H1 (cell line): ENCODE measurements around the gene RBM19. TPM values are rescaled to one million over a fixed set of nuclear protein-coding genes. Genes with fewer than 3 reads are reported as not detected.

Source experiments
- CTCF ChIA-PET: fragments of 300-600 bp; sonication (Branson Sonifier 250); formaldehyde crosslinking; loops from one replicate; lab custom pipeline; 2021; ENCODE audit not compliant: partially characterized antibody; lab: Charles Lee
- POLR2A ChIA-PET: fragments of 300-600 bp; sonication (Branson Sonifier 250); formaldehyde crosslinking; loops from one replicate; lab custom pipeline; 2021; ENCODE audit warnings: inconsistent platforms; ENCODE audit not compliant: partially characterized antibody; lab: Charles Lee
- DNase-seq, 2 experiments: peaks; one replicate each; pipeline versions ENCODE4 v3.0.0 to v3.0.0-alpha.2; 2010 to 2022; ENCODE audit warnings: low spot score in 2 of 2, low read depth in 1 of 2, mixed read lengths in 1 of 2
- FAIRE-seq: peaks from 2 replicates; lab custom pipeline; 2011; peaks lifted over from hg19 to GRCh38; lab: Jason Lieb, UNC
- H2AFZ ChIP-seq: 2 replicates; pipeline ENCODE4 v1.8.1; 2012; ENCODE audit warnings: low read length, inconsistent platforms
- H2AK5ac ChIP-seq: 2 replicates; pipeline ENCODE4 v1.6.1; 2013; ENCODE audit warnings: low read depth, low read length
- H2BK120ac ChIP-seq: replicated peaks from 2 replicates; pipeline ENCODE3; 2013; ENCODE audit warnings: low read depth, low read length, inconsistent platforms
- H2BK12ac ChIP-seq: 2 replicates; pipeline ENCODE4 v1.6.1; 2013; ENCODE audit warnings: low read depth, low read length
- H2BK15ac ChIP-seq: 2 replicates; pipeline ENCODE4 v1.6.1; 2013; ENCODE audit warnings: low read length
- H2BK20ac ChIP-seq: 2 replicates; pipeline ENCODE4 v1.6.1; 2013; ENCODE audit warnings: low read length
- H2BK5ac ChIP-seq: 2 replicates; pipeline ENCODE4 v1.6.1; 2013; ENCODE audit warnings: low read depth, low read length
- H3K14ac ChIP-seq: 2 replicates; pipeline ENCODE4 v1.6.1; 2013; ENCODE audit warnings: inconsistent platforms; ENCODE audit not compliant: insufficient read length
- H3K18ac ChIP-seq: 2 replicates; pipeline ENCODE4 v1.6.1; 2013; ENCODE audit warnings: low read length; ENCODE audit errors: extremely low read depth
- H3K23ac ChIP-seq: 2 replicates; pipeline ENCODE4 v1.6.1; 2013; ENCODE audit warnings: inconsistent platforms; ENCODE audit not compliant: insufficient read length
- H3K23me2 ChIP-seq: 2 replicates; pipeline ENCODE4 v1.6.1; 2013; ENCODE audit warnings: low read depth, low read length
- H3K27ac ChIP-seq: 2 replicates; pipeline ENCODE4 v1.6.1; 2011; ENCODE audit warnings: low read depth, low read length, inconsistent platforms
- H3K27me3 ChIP-seq, 4 experiments: replicated peaks in 1 of 4; 1 replicate in 1 of 4; 2 replicates in 3 of 4; pipeline versions ENCODE4 v1.6.1 to v1.8.1; 2011 to 2013; ENCODE audit warnings: low read length in 3 of 4, mild to moderate bottlenecking in 3 of 4, inconsistent platforms in 2 of 4, mixed read lengths in 2 of 4, moderate library complexity in 1 of 4; ENCODE audit not compliant: control insufficient read depth in 3 of 4, insufficient read depth in 3 of 4; ENCODE audit errors: extremely low read depth in 1 of 4
- H3K36me3 ChIP-seq, 4 experiments: 2 replicates each; pipeline versions ENCODE4 v1.6.1 to v1.8.1; 2011 to 2013; ENCODE audit warnings: mild to moderate bottlenecking in 4 of 4, low read length in 3 of 4, moderate library complexity in 2 of 4, control low read depth in 1 of 4, inconsistent platforms in 1 of 4; ENCODE audit not compliant: insufficient read depth in 4 of 4, control insufficient read depth in 2 of 4
- H3K4ac ChIP-seq: replicated peaks from 2 replicates; pipeline ENCODE3; 2013; ENCODE audit warnings: low read length, low read depth, mixed read lengths, inconsistent platforms; ENCODE audit not compliant: insufficient read length
- H3K4me1 ChIP-seq, 4 experiments: replicated peaks in 1 of 4; 1 replicate in 1 of 4; 2 replicates in 3 of 4; pipeline versions ENCODE4 v1.6.1 to v1.8.1; 2011 to 2013; ENCODE audit warnings: low read length in 3 of 4, inconsistent platforms in 2 of 4, mixed read lengths in 1 of 4; ENCODE audit not compliant: insufficient read depth in 4 of 4, control insufficient read depth in 3 of 4
- H3K4me2 ChIP-seq, 2 experiments: 2 replicates each; pipeline versions ENCODE4 v1.6.1 to v1.8.1; 2011 to 2013; ENCODE audit warnings: low read depth in 2 of 2, low read length in 2 of 2, control low read depth in 1 of 2, inconsistent platforms in 1 of 2, mild to moderate bottlenecking in 1 of 2; ENCODE audit not compliant: insufficient read depth in 1 of 2
- H3K4me3 ChIP-seq, 4 experiments: fragments of 200-600, 300-600 bp in 1 of 4; sonication (generic), shearing (Covaris generic), sonication (Bioruptor Twin) in 1 of 4; 2 replicates each; pipeline versions ENCODE4 v1.5.1 to v1.8.1; 2011 to 2016; ENCODE audit warnings: low read length in 4 of 4, low read depth in 3 of 4, control low read depth in 2 of 4, inconsistent platforms in 2 of 4, mild to moderate bottlenecking in 2 of 4, mixed read lengths in 1 of 4, moderate library complexity in 1 of 4; ENCODE audit not compliant: insufficient read depth in 2 of 4; ENCODE audit errors: extremely low read depth in 1 of 4
- H3K56ac ChIP-seq: replicated peaks from 2 replicates; pipeline ENCODE3; 2013; ENCODE audit warnings: low read depth, mild to moderate bottlenecking, mixed read lengths, low read length, inconsistent platforms; ENCODE audit not compliant: insufficient read length
- H3K79me1 ChIP-seq: 2 replicates; pipeline ENCODE4 v1.6.1; 2013; ENCODE audit warnings: low read depth, low read length, control low read depth
- H3K79me2 ChIP-seq, 2 experiments: 2 replicates each; pipeline versions ENCODE4 v1.6.1 to v1.8.1; 2012 to 2013; ENCODE audit warnings: low read length in 2 of 2, mild to moderate bottlenecking in 2 of 2, inconsistent platforms in 1 of 2; ENCODE audit not compliant: insufficient read depth in 2 of 2, control insufficient read depth in 1 of 2
- H3K9ac ChIP-seq, 4 experiments: replicated peaks in 1 of 4; 1 replicate in 1 of 4; 2 replicates in 3 of 4; pipeline versions ENCODE4 v1.6.1 to v1.8.1; 2011 to 2013; ENCODE audit warnings: low read depth in 3 of 4, low read length in 3 of 4, control low read depth in 2 of 4, mild to moderate bottlenecking in 2 of 4, moderate library complexity in 2 of 4, inconsistent platforms in 1 of 4; ENCODE audit errors: extremely low read depth in 1 of 4
- H3K9me3 ChIP-seq, 2 experiments: 2 replicates each; pipeline versions ENCODE4 v1.6.1 to v1.8.1; 2012 to 2013; ENCODE audit warnings: mild to moderate bottlenecking in 2 of 2, moderate library complexity in 2 of 2, control low read depth in 1 of 2, inconsistent platforms in 1 of 2, low read depth in 1 of 2, low read length in 1 of 2, mixed read lengths in 1 of 2; ENCODE audit not compliant: insufficient read depth in 2 of 2
- H4K20me1 ChIP-seq, 2 experiments: replicated peaks in 1 of 2; 2 replicates each; pipeline versions ENCODE3 to v1.8.1; 2011 to 2013; ENCODE audit warnings: inconsistent platforms in 2 of 2, low read length in 2 of 2, mild to moderate bottlenecking in 1 of 2; ENCODE audit not compliant: insufficient read depth in 2 of 2, control insufficient read depth in 1 of 2
- H4K5ac ChIP-seq: 2 replicates; pipeline ENCODE4 v1.6.1; 2013; ENCODE audit warnings: low read length, low read depth, mixed read lengths, inconsistent platforms; ENCODE audit not compliant: insufficient read length
- H4K8ac ChIP-seq: 2 replicates; pipeline ENCODE4 v1.8.0; 2013; ENCODE audit warnings: mild to moderate bottlenecking, moderate library complexity, low read length, inconsistent platforms; ENCODE audit not compliant: insufficient read depth; ENCODE audit errors: extremely low read depth
- H4K91ac ChIP-seq: replicated peaks from 2 replicates; pipeline ENCODE3; 2013; ENCODE audit warnings: low read length, mixed read lengths, inconsistent platforms; ENCODE audit not compliant: insufficient read length
- CBX8 ChIP-seq: fragments of 300-800, 300-1000 bp; sonication (generic); IDR thresholded peaks from 2 replicates; pipeline ENCODE4 v1.7.1; 2016; ENCODE audit warnings: low read depth, low read length, borderline replicate concordance
- WGBS, 2 experiments: shearing (Covaris generic) in 1 of 2; methylation state at CpG; one replicate each; pipeline versions ENCODE4 v1.1.6 to v1.1.7; 2013 to 2015; ENCODE audit warnings: low lambda C conversion rate in 2 of 2, mixed read lengths in 2 of 2, inconsistent platforms in 1 of 2, low coverage in 1 of 2, missing lambda C conversion rate in 1 of 2; ENCODE audit not compliant: insufficient replicate concordance in 2 of 2, insufficient coverage in 1 of 2, insufficient read length in 1 of 2; ENCODE audit errors: extremely low coverage in 1 of 2, missing lambda C conversion rate in 1 of 2; 5-methylcytosine and 5-hydroxymethylcytosine counted together
- polyA plus RNA-seq, 7 experiments: library from polyadenylated mRNA; depleted of rRNA in 3 of 7; stranded (reverse) in 5 of 7; unstranded in 2 of 7; fragments of >200 nt in 5 of 7; fragments of 200-250 nt in 2 of 7; gene quantifications; 1 replicate in 5 of 7; 2 replicates in 1 of 7; 4 replicates in 1 of 7; pipeline versions ENCODE4 v1.2.1 to v1.2.3, GENCODE V29; 2011 to 2013; ENCODE audit warnings: missing spikeins in 2 of 7, mixed read lengths in 2 of 7
- total RNA-seq: library from RNA; stranded (reverse); fragmentation: NEBNext Ultra II Directional; extraction: Animal tissue kit (Norgen Biotek cat#: 25700); gene quantifications from 2 replicates; pipeline ENCODE4 v1.2.1, GENCODE V29; 2021

Gene RBM19
- total and polyA plus RNA-seq, 2 of the 8 experiments (the other 6 are each of a cell fraction or from before 2014, with no cell fraction given): 23.4 to 61.9 TPM

DNA sequence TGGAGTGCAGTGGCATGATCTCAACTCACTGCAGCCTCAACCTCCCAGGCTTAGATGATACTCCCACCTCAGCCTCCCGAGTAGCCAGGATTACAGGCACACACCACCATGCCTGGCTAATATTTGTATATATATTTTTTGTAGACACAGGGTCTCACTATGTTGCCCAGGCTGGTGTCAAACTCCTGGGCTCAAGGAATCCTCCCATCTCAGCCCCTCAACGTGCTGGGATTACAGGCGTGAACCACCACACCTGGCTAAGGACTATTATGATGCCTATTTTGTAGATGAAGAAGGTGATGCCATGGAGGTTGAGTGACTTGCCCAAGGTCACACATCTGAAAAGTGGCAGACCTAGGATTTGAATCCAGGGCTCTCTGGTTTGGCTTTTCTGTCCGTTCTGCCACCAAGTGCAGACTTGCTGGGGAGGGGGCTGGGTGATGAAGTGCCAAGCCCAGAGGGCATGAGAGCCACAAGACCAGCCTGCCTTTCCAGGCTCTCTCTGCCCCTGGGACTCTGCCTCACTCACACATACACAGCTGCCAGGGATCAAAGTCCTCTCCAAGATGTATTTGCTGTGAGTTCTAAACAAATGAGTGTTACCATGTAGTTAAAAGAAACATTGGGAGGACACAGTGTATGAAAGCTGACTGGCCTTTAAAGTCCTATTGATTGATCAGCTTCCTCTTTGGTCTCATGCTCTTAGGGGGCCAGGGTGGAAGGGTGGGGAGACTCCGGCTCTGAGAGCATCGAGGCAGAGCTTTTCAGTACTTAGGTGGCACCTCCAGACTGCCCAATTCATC lies 21.3 kb upstream of the RBM19 start:
- no peak overlapping the region for H3K23ac ChIP-seq
- ChIA-PET POLR2A (no interaction called here), CTCF (interaction anchor here (1.4 kb wide), 1 partner anchor 21 kb away, joined by 6 read pairs; the partner anchor contains the start of gene RBM19)
- H3K14ac ChIP-seq: no peak overlapping the region
- no peak overlapping the region for H2BK120ac ChIP-seq
- H3K23me2 ChIP-seq: no peaks in the 10 kb centered on the region
- no peak overlapping the region for H2BK5ac ChIP-seq
- no peaks in the 10 kb centered on the region for H3K36me3 ChIP-seq
- no peak overlapping the region for H3K4ac ChIP-seq
- no peak overlapping the region for H3K56ac ChIP-seq
- no peak overlapping the region for H2AFZ ChIP-seq
- H3K79me2 ChIP-seq: no peaks in the 10 kb centered on the region
- H2BK20ac ChIP-seq: no peak overlapping the region
- H4K5ac ChIP-seq: no peak overlapping the region
- H3K9me3 ChIP-seq: no peaks in the 10 kb centered on the region
- no peak for FAIRE-seq
- DNase-seq: no peak
- 86% methylated on average over 6 of the region's 6 CpGs; no CpG with 5 or more reads in 1 of the 2 experiments for WGBS, 2 experiments
- H3K27ac ChIP-seq: no peak overlapping the region
- no peak overlapping the region for H3K18ac ChIP-seq
- H4K91ac ChIP-seq: no peak overlapping the region
- no peak overlapping the region for H2BK15ac ChIP-seq
- H4K20me1 ChIP-seq: no peaks in the 10 kb centered on the region
- H3K79me1 ChIP-seq: no peaks in the 10 kb centered on the region
- no peak overlapping the region for H2AK5ac ChIP-seq
- H3K27me3 ChIP-seq: peaks cover 0 to 5% (median under 1%) of the 10 kb centered on the region in 4 experiments; a peak in 2 of 7 replicates
- no peak overlapping the region for H2BK12ac ChIP-seq
- TF ChIP-seq CBX8: no peak
- no peak overlapping the region for H3K4me3 ChIP-seq
- H3K4me1 ChIP-seq: no peaks in the 10 kb centered on the region
- H4K8ac ChIP-seq: no peak overlapping the region
- H3K9ac ChIP-seq: no peak overlapping the region
- H3K4me2 ChIP-seq: no peak overlapping the region
